HG03575 (cell line): Measurements from ENCODE around the gene MAN2A2.
"Not testable (repeated sequence)": the region's sequence is repeated elsewhere in the genome, so short reads cannot be mapped to it uniquely, and the experiment has no call there.

ENCODE experiments used
- ATAC-seq: cut with Tn5 transposase; IDR thresholded peaks from one replicate; pipeline ENCODE4 v1.9.1; 2021; ENCODE audit not compliant: unreplicated experiment, insufficient number of reproducible peaks, low FRiP score; ENCODE audit errors: extremely low read depth

The MAN2A2 gene

GRCh38 chr15:90870354-90871138, 32.6 kb upstream of the MAN2A2 start:
- ATAC-seq, result no peak

GRCh38 chr15:90871139-90871715, 31.9 kb upstream of the MAN2A2 start:
- ATAC-seq, result no peak

GRCh38 chr15:90871716-90872485, 31.2 kb upstream of the MAN2A2 start:
- ATAC-seq, result no peak

DNA sequence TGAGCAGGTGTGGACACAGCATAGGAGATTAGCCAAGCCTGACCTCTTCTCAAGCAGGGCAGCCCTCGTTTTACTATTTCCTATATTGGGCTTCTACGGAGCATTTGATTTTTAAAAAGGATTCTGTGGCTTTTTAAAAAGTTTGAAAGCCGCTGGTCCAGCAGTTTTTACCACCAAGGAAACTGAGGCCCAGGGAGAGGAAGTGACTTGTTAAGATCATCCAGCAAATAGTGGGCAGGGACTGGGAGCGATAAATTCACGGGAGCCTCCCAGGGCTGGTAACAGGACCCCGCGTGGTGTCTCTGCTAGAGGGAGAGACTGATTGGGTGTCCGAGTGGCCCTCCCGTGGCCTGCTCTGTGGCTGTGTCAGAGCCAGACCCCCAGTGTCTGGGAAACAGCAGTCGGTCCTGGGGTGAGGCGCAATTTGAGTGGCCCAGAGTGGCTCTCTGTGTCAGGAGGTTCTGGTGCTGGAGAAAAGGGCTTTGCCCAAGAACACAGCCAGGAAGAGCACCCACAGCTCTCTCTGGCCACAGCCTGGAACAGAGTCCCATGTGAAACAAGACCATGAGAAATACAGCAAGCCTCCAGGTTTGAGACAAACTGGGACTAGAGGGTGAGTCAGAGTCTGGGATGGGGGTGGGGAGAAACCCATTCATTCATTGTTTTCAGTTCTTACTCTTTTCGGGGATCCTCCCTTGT, 30.5 kb upstream of the MAN2A2 start:
- ATAC-seq, result no peak

DNA sequence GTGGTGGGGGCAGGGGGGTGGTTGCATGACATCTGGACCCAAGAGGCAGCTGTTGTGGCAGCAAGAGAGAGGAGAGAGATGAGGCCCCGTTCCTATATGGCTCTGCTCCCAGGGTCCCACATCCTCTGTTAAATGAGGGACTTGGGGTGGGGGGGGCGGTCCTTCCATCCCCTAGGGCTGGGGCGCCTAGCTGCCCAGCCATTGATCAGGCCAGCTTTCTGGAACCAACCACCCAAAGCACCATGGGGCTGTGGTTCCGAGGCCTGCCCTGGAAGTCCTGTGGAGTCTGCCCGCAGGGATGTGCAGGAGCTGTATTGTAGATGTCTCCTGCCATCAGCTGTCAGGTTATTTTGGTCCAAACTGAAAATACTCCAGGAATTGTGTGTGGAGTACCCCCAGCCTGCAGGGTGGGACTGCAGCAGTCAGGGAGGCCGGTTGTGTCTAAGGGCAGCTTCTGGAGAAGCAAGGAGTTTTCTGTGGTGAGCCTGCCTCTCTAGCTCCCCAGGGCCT, 29.6 kb upstream of the MAN2A2 start:
- ATAC-seq, result no peak

GRCh38 chr15:90873998-90874605, 29.0 kb upstream of the MAN2A2 start:
- no peak for ATAC-seq

DNA sequence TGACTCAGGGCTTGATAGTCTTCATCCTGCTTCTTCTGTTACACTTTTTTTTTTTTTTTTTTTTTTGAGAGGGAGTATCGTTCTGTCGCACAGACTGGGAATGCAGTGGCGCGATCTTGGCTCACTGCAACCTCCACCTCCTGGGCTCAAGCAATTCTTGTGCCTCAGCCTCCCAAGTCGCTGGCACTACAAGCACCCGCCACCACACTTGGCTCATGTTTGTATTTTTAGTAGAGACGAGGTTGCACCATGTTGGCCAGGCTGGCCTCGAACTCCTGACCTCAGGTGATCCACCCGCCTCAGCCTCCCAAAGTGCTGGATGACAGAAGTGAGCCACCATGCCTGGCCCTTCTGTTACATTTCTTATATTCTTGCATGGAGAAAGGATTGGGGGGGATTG, 28.1 kb upstream of the MAN2A2 start:
- not testable (repeated sequence) for ATAC-seq

- ATAC-seq, result no peak
Measured at GRCh38 chr15:90875549-90875981, 27.5 kb upstream of the MAN2A2 start.

- ATAC-seq, result no peak
Measured at GRCh38 chr15:90876046-90876445, 27.1 kb upstream of the MAN2A2 start.

DNA sequence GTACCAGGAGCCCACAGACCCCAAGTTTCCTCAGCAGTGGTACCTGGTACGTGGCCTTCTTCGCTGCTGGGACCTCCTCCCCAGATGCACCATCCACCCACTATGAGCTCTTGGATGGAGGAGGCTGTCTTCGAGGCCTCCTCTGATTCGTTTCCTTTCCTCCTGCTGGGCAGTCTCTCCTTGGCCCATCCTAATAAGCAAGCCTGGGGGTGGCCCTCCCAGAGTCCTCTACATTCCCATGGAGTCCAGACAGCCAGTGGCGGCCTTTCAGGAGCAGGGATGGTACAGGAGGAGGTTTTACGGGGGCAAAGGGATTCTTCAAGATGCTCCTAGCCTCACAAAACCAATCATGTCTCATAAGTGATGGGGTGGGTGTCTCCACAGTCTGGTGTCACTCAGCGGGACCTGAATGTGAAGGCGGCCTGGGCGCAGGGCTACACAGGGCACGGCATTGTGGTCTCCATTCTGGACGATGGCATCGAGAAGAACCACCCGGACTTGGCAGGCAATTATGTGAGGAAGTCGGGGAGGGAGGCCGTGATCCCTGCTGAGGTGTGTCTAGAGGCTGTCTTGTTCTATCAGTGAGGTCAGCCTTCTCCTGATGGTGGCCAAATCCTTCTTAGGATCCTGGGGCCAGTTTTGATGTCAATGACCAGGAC, 26.5 kb upstream of the MAN2A2 start:
- no peak for ATAC-seq

- no peak for ATAC-seq
Measured at GRCh38 chr15:90877315-90877714, 25.8 kb upstream of the MAN2A2 start.

DNA sequence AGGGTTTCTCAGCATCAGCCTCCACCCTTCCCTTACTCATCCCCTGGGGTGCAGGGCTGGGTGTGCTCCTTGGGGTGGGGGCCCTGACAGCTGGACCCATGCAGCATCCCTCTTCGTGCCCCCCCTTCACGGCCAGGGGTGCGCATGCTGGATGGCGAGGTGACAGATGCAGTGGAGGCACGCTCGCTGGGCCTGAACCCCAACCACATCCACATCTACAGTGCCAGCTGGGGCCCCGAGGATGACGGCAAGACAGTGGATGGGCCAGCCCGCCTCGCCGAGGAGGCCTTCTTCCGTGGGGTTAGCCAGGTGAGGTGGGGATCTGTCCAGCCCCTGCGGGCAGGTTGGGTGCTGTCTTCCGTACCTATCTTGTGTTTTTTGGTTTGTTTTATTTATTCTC, 25.1 kb upstream of the MAN2A2 start:
- ATAC-seq, result no peak

DNA sequence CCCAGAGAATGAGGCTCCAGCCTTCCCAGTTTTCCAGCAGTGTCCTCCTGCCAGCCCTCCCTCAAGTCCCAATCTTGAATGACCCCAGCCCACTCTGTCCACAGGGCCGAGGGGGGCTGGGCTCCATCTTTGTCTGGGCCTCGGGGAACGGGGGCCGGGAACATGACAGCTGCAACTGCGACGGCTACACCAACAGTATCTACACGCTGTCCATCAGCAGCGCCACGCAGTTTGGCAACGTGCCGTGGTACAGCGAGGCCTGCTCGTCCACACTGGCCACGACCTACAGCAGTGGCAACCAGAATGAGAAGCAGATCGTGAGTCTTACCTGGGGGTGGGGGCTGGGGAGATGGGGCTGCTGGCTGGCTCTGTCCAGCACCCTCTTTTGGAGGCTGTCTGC, 24.4 kb upstream of the MAN2A2 start:
- ATAC-seq, result no peak

GRCh38 chr15:90879730-90880366, 23.3 kb upstream of the MAN2A2 start:
- ATAC-seq, result no peak

GRCh38 chr15:90880381-90881145, 22.5 kb upstream of the MAN2A2 start:
- ATAC-seq, result no peak

- ATAC-seq, result no peak
Measured at GRCh38 chr15:90881181-90881977, 21.7 kb upstream of the MAN2A2 start.
